Islet of Langerhans (tissue), 1 donor: ENCODE data around the gene ERCC2.

Experiments
- FAIRE-seq: peaks from one replicate; lab custom pipeline; 2011; peaks lifted over from hg19 to GRCh38; lab: Jason Lieb, UNC

ERCC2 gene

DNA sequence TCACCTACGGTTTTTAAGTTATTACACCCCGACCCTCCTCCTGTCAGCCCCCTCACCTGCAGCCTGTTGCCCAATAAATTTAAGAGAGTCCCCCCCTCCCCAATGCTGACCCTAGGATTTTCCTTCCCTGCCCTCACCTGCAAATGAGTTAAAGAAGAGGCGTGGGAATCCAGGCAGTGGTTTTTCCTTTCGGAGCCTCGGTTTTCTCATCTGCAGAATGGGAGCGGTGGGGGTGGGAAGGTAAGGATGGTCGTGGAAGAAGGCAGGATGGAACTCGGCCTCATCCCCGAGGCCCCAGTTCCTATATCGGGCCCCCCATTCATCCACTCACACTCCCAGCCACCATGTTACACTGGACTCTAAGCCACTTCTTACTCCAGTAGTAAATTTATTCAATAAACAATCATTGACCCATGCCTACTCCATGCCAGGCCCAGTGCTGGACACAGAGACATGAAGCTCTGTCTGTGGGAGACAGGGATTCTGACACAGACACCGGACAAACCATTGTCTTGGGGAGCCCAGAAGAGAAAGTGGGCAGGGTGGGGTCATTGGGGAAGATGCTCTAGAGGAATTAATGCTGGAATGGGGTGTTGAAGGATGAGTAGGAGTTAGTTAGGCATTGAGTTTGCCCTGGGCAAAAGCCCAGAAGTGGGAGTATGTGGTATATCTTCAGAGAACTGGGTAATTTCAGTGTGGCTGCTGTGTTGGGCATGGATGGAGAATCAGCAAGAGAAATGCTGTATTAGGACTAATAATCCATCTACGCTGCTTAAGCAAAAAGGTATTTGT lies 66.9 kb downstream of the ERCC2 start:
- FAIRE-seq, result no peak

DNA sequence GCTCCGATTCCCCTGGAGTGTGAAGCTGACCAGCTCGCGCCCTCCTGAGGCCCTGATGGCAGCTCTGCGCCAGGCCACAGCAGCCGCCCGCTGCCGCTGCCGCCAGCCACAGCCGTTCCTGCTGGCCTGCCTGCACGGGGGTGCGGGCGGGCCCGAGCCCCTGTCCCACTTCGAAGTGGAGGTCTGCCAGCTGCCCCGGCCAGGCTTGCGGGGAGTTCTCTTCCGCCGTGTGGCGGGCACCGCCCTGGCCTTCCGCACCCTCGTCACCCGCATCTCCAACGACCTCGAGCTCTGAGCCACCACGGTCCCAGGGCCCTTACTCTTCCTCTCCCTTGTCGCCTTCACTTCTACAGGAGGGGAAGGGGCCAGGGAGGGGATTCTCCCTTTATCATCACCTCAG lies 68.0 kb downstream of the ERCC2 start:
- no peak for FAIRE-seq
